H1 (cell line): ENCODE data around the gene LTC4S. TPM values are rescaled to one million over a fixed set of nuclear protein-coding genes. Genes with fewer than 3 reads are reported as not detected.

Experiments
- CTCF ChIA-PET: fragments of 300-600 bp; sonication (Branson Sonifier 250); formaldehyde crosslinking; loops from one replicate; lab custom pipeline; 2021; ENCODE audit not compliant: partially characterized antibody; lab: Charles Lee
- POLR2A ChIA-PET: fragments of 300-600 bp; sonication (Branson Sonifier 250); formaldehyde crosslinking; loops from one replicate; lab custom pipeline; 2021; ENCODE audit warnings: inconsistent platforms; ENCODE audit not compliant: partially characterized antibody; lab: Charles Lee
- DNase-seq, 2 experiments: peaks; one replicate each; pipeline versions ENCODE4 v3.0.0 to v3.0.0-alpha.2; 2010 to 2022; ENCODE audit warnings: low spot score in 2 of 2, low read depth in 1 of 2, mixed read lengths in 1 of 2
- FAIRE-seq: peaks from 2 replicates; lab custom pipeline; 2011; peaks lifted over from hg19 to GRCh38; lab: Jason Lieb, UNC
- H2AFZ ChIP-seq: 2 replicates; pipeline ENCODE4 v1.8.1; 2012; ENCODE audit warnings: low read length, inconsistent platforms
- H2AK5ac ChIP-seq: 2 replicates; pipeline ENCODE4 v1.6.1; 2013; ENCODE audit warnings: low read depth, low read length
- H2BK120ac ChIP-seq: replicated peaks from 2 replicates; pipeline ENCODE3; 2013; ENCODE audit warnings: low read depth, low read length, inconsistent platforms
- H2BK12ac ChIP-seq: 2 replicates; pipeline ENCODE4 v1.6.1; 2013; ENCODE audit warnings: low read depth, low read length
- H2BK15ac ChIP-seq: 2 replicates; pipeline ENCODE4 v1.6.1; 2013; ENCODE audit warnings: low read length
- H2BK20ac ChIP-seq: 2 replicates; pipeline ENCODE4 v1.6.1; 2013; ENCODE audit warnings: low read length
- H2BK5ac ChIP-seq: 2 replicates; pipeline ENCODE4 v1.6.1; 2013; ENCODE audit warnings: low read depth, low read length
- H3K14ac ChIP-seq: 2 replicates; pipeline ENCODE4 v1.6.1; 2013; ENCODE audit warnings: inconsistent platforms; ENCODE audit not compliant: insufficient read length
- H3K18ac ChIP-seq: 2 replicates; pipeline ENCODE4 v1.6.1; 2013; ENCODE audit warnings: low read length; ENCODE audit errors: extremely low read depth
- H3K23ac ChIP-seq: 2 replicates; pipeline ENCODE4 v1.6.1; 2013; ENCODE audit warnings: inconsistent platforms; ENCODE audit not compliant: insufficient read length
- H3K23me2 ChIP-seq: 2 replicates; pipeline ENCODE4 v1.6.1; 2013; ENCODE audit warnings: low read depth, low read length
- H3K27ac ChIP-seq: 2 replicates; pipeline ENCODE4 v1.6.1; 2011; ENCODE audit warnings: low read depth, low read length, inconsistent platforms
- H3K27me3 ChIP-seq, 4 experiments: replicated peaks in 1 of 4; 1 replicate in 1 of 4; 2 replicates in 3 of 4; pipeline versions ENCODE4 v1.6.1 to v1.8.1; 2011 to 2013; ENCODE audit warnings: low read length in 3 of 4, mild to moderate bottlenecking in 3 of 4, inconsistent platforms in 2 of 4, mixed read lengths in 2 of 4, moderate library complexity in 1 of 4; ENCODE audit not compliant: control insufficient read depth in 3 of 4, insufficient read depth in 3 of 4; ENCODE audit errors: extremely low read depth in 1 of 4
- H3K36me3 ChIP-seq, 4 experiments: 2 replicates each; pipeline versions ENCODE4 v1.6.1 to v1.8.1; 2011 to 2013; ENCODE audit warnings: mild to moderate bottlenecking in 4 of 4, low read length in 3 of 4, moderate library complexity in 2 of 4, control low read depth in 1 of 4, inconsistent platforms in 1 of 4; ENCODE audit not compliant: insufficient read depth in 4 of 4, control insufficient read depth in 2 of 4
- H3K4ac ChIP-seq: replicated peaks from 2 replicates; pipeline ENCODE3; 2013; ENCODE audit warnings: low read length, low read depth, mixed read lengths, inconsistent platforms; ENCODE audit not compliant: insufficient read length
- H3K4me1 ChIP-seq, 4 experiments: replicated peaks in 1 of 4; 1 replicate in 1 of 4; 2 replicates in 3 of 4; pipeline versions ENCODE4 v1.6.1 to v1.8.1; 2011 to 2013; ENCODE audit warnings: low read length in 3 of 4, inconsistent platforms in 2 of 4, mixed read lengths in 1 of 4; ENCODE audit not compliant: insufficient read depth in 4 of 4, control insufficient read depth in 3 of 4
- H3K4me2 ChIP-seq, 2 experiments: 2 replicates each; pipeline versions ENCODE4 v1.6.1 to v1.8.1; 2011 to 2013; ENCODE audit warnings: low read depth in 2 of 2, low read length in 2 of 2, control low read depth in 1 of 2, inconsistent platforms in 1 of 2, mild to moderate bottlenecking in 1 of 2; ENCODE audit not compliant: insufficient read depth in 1 of 2
- H3K4me3 ChIP-seq, 4 experiments: fragments of 200-600, 300-600 bp in 1 of 4; sonication (generic), shearing (Covaris generic), sonication (Bioruptor Twin) in 1 of 4; 2 replicates each; pipeline versions ENCODE4 v1.5.1 to v1.8.1; 2011 to 2016; ENCODE audit warnings: low read length in 4 of 4, low read depth in 3 of 4, control low read depth in 2 of 4, inconsistent platforms in 2 of 4, mild to moderate bottlenecking in 2 of 4, mixed read lengths in 1 of 4, moderate library complexity in 1 of 4; ENCODE audit not compliant: insufficient read depth in 2 of 4; ENCODE audit errors: extremely low read depth in 1 of 4
- H3K56ac ChIP-seq: replicated peaks from 2 replicates; pipeline ENCODE3; 2013; ENCODE audit warnings: low read depth, mild to moderate bottlenecking, mixed read lengths, low read length, inconsistent platforms; ENCODE audit not compliant: insufficient read length
- H3K79me1 ChIP-seq: 2 replicates; pipeline ENCODE4 v1.6.1; 2013; ENCODE audit warnings: low read depth, low read length, control low read depth
- H3K79me2 ChIP-seq, 2 experiments: 2 replicates each; pipeline versions ENCODE4 v1.6.1 to v1.8.1; 2012 to 2013; ENCODE audit warnings: low read length in 2 of 2, mild to moderate bottlenecking in 2 of 2, inconsistent platforms in 1 of 2; ENCODE audit not compliant: insufficient read depth in 2 of 2, control insufficient read depth in 1 of 2
- H3K9ac ChIP-seq, 4 experiments: replicated peaks in 1 of 4; 1 replicate in 1 of 4; 2 replicates in 3 of 4; pipeline versions ENCODE4 v1.6.1 to v1.8.1; 2011 to 2013; ENCODE audit warnings: low read depth in 3 of 4, low read length in 3 of 4, control low read depth in 2 of 4, mild to moderate bottlenecking in 2 of 4, moderate library complexity in 2 of 4, inconsistent platforms in 1 of 4; ENCODE audit errors: extremely low read depth in 1 of 4
- H3K9me3 ChIP-seq, 2 experiments: 2 replicates each; pipeline versions ENCODE4 v1.6.1 to v1.8.1; 2012 to 2013; ENCODE audit warnings: mild to moderate bottlenecking in 2 of 2, moderate library complexity in 2 of 2, control low read depth in 1 of 2, inconsistent platforms in 1 of 2, low read depth in 1 of 2, low read length in 1 of 2, mixed read lengths in 1 of 2; ENCODE audit not compliant: insufficient read depth in 2 of 2
- H4K20me1 ChIP-seq, 2 experiments: replicated peaks in 1 of 2; 2 replicates each; pipeline versions ENCODE3 to v1.8.1; 2011 to 2013; ENCODE audit warnings: inconsistent platforms in 2 of 2, low read length in 2 of 2, mild to moderate bottlenecking in 1 of 2; ENCODE audit not compliant: insufficient read depth in 2 of 2, control insufficient read depth in 1 of 2
- H4K5ac ChIP-seq: 2 replicates; pipeline ENCODE4 v1.6.1; 2013; ENCODE audit warnings: low read length, low read depth, mixed read lengths, inconsistent platforms; ENCODE audit not compliant: insufficient read length
- H4K8ac ChIP-seq: 2 replicates; pipeline ENCODE4 v1.8.0; 2013; ENCODE audit warnings: mild to moderate bottlenecking, moderate library complexity, low read length, inconsistent platforms; ENCODE audit not compliant: insufficient read depth; ENCODE audit errors: extremely low read depth
- H4K91ac ChIP-seq: replicated peaks from 2 replicates; pipeline ENCODE3; 2013; ENCODE audit warnings: low read length, mixed read lengths, inconsistent platforms; ENCODE audit not compliant: insufficient read length
- BCL11A ChIP-seq, 2 experiments: IDR thresholded peaks; one replicate each; pipeline ENCODE4 v1.6.1; 2011; ENCODE audit warnings: low read depth in 2 of 2, low read length in 2 of 2, mild to moderate bottlenecking in 2 of 2
- EZH2 ChIP-seq: fragments of 200-600 bp; sonication (generic); IDR thresholded peaks from 2 replicates; pipeline ENCODE4 v1.7.1; 2012; ENCODE audit warnings: low read depth, mild to moderate bottlenecking, moderate library complexity, low read length, inconsistent platforms; ENCODE audit not compliant: severe bottlenecking
- FOSL1 ChIP-seq: IDR thresholded peaks from 2 replicates; pipeline ENCODE4 v1.6.1; 2011; ENCODE audit warnings: mild to moderate bottlenecking, low read depth, low read length, moderate library complexity; ENCODE audit not compliant: insufficient read depth
- GTF2F1 ChIP-seq: IDR thresholded peaks from 2 replicates; pipeline ENCODE4 v1.6.1; 2012; ENCODE audit warnings: low read depth, low read length, improper control_type of control experiment, borderline replicate concordance
- NRF1 ChIP-seq: IDR thresholded peaks from 2 replicates; pipeline ENCODE4 v1.6.1; 2011; ENCODE audit warnings: mild to moderate bottlenecking, low read depth, low read length, improper control_type of control experiment
- PHF8 ChIP-seq: fragments of 200-600 bp; sonication (generic); conservative IDR thresholded peaks from 2 replicates; pipeline ENCODE4 v1.7.1; 2012; ENCODE audit warnings: low read depth, mild to moderate bottlenecking, inconsistent platforms, low read length, moderate library complexity
- RFX5 ChIP-seq: IDR thresholded peaks from 2 replicates; pipeline ENCODE4 v1.6.1; 2011; ENCODE audit warnings: low read depth, low read length, improper control_type of control experiment, borderline replicate concordance
- SAP30 ChIP-seq: fragments of 300-600 bp; sonication (generic); IDR thresholded peaks from 2 replicates; pipeline ENCODE4 v1.7.1; 2012; ENCODE audit warnings: low read length, moderate library complexity, mild to moderate bottlenecking, inconsistent platforms; ENCODE audit not compliant: insufficient read depth, insufficient replicate concordance
- SRF ChIP-seq: IDR thresholded peaks from 2 replicates; pipeline ENCODE4 v1.6.1; 2011; ENCODE audit warnings: mild to moderate bottlenecking, low read depth, low read length, moderate library complexity
- WGBS, 2 experiments: shearing (Covaris generic) in 1 of 2; methylation state at CpG; one replicate each; pipeline versions ENCODE4 v1.1.6 to v1.1.7; 2013 to 2015; ENCODE audit warnings: low lambda C conversion rate in 2 of 2, mixed read lengths in 2 of 2, inconsistent platforms in 1 of 2, low coverage in 1 of 2, missing lambda C conversion rate in 1 of 2; ENCODE audit not compliant: insufficient replicate concordance in 2 of 2, insufficient coverage in 1 of 2, insufficient read length in 1 of 2; ENCODE audit errors: extremely low coverage in 1 of 2, missing lambda C conversion rate in 1 of 2; 5-methylcytosine and 5-hydroxymethylcytosine counted together
- polyA plus RNA-seq, 7 experiments: library from polyadenylated mRNA; depleted of rRNA in 3 of 7; stranded (reverse) in 5 of 7; unstranded in 2 of 7; fragments of >200 nt in 5 of 7; fragments of 200-250 nt in 2 of 7; gene quantifications; 1 replicate in 5 of 7; 2 replicates in 1 of 7; 4 replicates in 1 of 7; pipeline versions ENCODE4 v1.2.1 to v1.2.3, GENCODE V29; 2011 to 2013; ENCODE audit warnings: missing spikeins in 2 of 7, mixed read lengths in 2 of 7
- total RNA-seq: library from RNA; stranded (reverse); fragmentation: NEBNext Ultra II Directional; extraction: Animal tissue kit (Norgen Biotek cat#: 25700); gene quantifications from 2 replicates; pipeline ENCODE4 v1.2.1, GENCODE V29; 2021
- TF ChIP-seq, protein P1 (sequence below), 3 experiments: IDR thresholded peaks; 1 replicate in 2 of 3; 2 replicates in 1 of 3; pipeline versions ENCODE4 v1.5.1 to v1.6.1; 2011; ENCODE audit warnings: low read length in 3 of 3, mild to moderate bottlenecking in 3 of 3, inconsistent platforms in 2 of 3, low read depth in 1 of 3, moderate library complexity in 1 of 3; ENCODE audit not compliant: insufficient read depth in 1 of 3; ENCODE audit errors: control extremely low read depth in 1 of 3

The LTC4S gene
- total and polyA plus RNA-seq, 2 of the 8 experiments (the other 6 are each of a cell fraction or from before 2014, with no cell fraction given), result 2.2 to 3.7 TPM

DNA sequence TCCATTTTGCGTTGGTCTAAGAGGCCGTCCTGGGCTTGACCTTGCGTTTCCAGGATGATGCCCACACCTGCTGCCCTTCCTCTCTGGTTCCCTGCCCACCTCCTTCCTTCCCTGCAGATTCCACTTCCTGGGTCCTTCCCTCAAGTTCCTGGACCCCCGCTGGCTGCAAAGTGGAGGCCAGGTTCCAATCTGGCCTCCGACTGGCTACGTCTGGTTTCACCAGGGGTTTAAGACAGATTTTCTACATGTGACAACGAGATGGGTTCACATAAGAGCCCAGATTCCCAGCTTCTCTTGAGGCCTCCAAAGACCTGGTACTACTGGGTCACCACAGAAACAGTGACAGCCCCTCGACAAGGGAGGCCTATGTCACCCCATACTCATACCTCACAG is 10.8 kb downstream of the LTC4S start:
- Histone ChIP-seq H4K5ac (no peak overlapping the region), H3K36me3 (peaks cover under 1 to 10% (median 7%) of the 10 kb centered on the region in 4 experiments; a peak in 6 of 8 replicates), H3K9me3 (no peaks in the 10 kb centered on the region), H2BK5ac (no peak overlapping the region), H4K91ac (no peak overlapping the region), H2BK12ac (0 out of 2 replicates have a peak overlapping the region, but pooled peaks have one; percentile 50), H3K56ac (no peak overlapping the region), H3K27me3 (no peaks in the 10 kb centered on the region), H3K4me2 (peak overlapping the region in 1 of 2 experiments; percentile 75; a peak in 1 of 4 replicates), H3K4me3 (no peak overlapping the region), H3K18ac (no peak overlapping the region), H3K23me2 (peaks cover 10% of the 10 kb centered on the region; the same call in 1 of the 2 replicates), H3K79me1 (peaks cover 11% of the 10 kb centered on the region), H2AFZ (no peak overlapping the region), H3K4ac (peak overlapping the region; percentile 48), H2AK5ac (no peak overlapping the region), H3K9ac (no peak overlapping the region), H3K14ac (no peak overlapping the region), H2BK20ac (no peak overlapping the region), H3K4me1 (peaks cover 0 to 32% (median 30%) of the 10 kb centered on the region in 4 experiments; a peak in 6 of 7 replicates), H4K8ac (no peak overlapping the region), H3K27ac (no peak overlapping the region), H3K79me2 (peaks cover 0 to 22% of the 10 kb centered on the region in 2 experiments; a peak in 2 of 4 replicates), H3K23ac (no peak overlapping the region), H2BK120ac (no peak overlapping the region), H2BK15ac (0 out of 2 replicates have a peak overlapping the region, but pooled peaks have one; percentile 98), H4K20me1 (peaks cover 8 to 26% of the 10 kb centered on the region in 2 experiments)
- WGBS, 2 experiments, result 97% methylated on average over 8 of the region's 8 CpGs; no CpG with 5 or more reads in 1 of the 2 experiments
- CTCF ChIA-PET, result interaction anchor here (1.1 to 3.9 kb wide), 4 partner anchors 36 to 67 kb away, joined by 3 to 19 read pairs (median 4); no protein-coding TSS in a partner anchor
- POLR2A ChIA-PET, result interaction anchor here (0.7 to 16.9 kb wide), 4 partner anchors 11 to 73 kb away, joined by 3 to 207 read pairs (median 4); partner anchors contain the start of genes LTC4S and SQSTM1
- FAIRE-seq (no peak), DNase-seq (no peak)
- TF ChIP-seq SRF, result no peak
- no peak for TF ChIP-seq PHF8
- no peak for TF ChIP-seq FOSL1
- no peak for TF ChIP-seq EZH2
- TF ChIP-seq, protein P1, sequence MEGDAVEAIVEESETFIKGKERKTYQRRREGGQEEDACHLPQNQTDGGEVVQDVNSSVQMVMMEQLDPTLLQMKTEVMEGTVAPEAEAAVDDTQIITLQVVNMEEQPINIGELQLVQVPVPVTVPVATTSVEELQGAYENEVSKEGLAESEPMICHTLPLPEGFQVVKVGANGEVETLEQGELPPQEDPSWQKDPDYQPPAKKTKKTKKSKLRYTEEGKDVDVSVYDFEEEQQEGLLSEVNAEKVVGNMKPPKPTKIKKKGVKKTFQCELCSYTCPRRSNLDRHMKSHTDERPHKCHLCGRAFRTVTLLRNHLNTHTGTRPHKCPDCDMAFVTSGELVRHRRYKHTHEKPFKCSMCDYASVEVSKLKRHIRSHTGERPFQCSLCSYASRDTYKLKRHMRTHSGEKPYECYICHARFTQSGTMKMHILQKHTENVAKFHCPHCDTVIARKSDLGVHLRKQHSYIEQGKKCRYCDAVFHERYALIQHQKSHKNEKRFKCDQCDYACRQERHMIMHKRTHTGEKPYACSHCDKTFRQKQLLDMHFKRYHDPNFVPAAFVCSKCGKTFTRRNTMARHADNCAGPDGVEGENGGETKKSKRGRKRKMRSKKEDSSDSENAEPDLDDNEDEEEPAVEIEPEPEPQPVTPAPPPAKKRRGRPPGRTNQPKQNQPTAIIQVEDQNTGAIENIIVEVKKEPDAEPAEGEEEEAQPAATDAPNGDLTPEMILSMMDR (IDR thresholded peaks at IDR 0.05; ENCODE audit: control extremely low read depth in 1 of 3, insufficient read depth in 1 of 3, low read depth in 1 of 3, low read length in 3 of 3), result no peak
- TF ChIP-seq GTF2F1, result no peak
- TF ChIP-seq SAP30, result no peak
- no peak for TF ChIP-seq RFX5
- TF ChIP-seq BCL11A (IDR thresholded peaks at IDR 0.05; ENCODE audit: low read depth in 2 of 2, low read length in 2 of 2), result no peak
- no peak for TF ChIP-seq NRF1
